ENCODE results near the gene CHST12. TPM values are rescaled to one million over a fixed set of nuclear protein-coding genes. Genes with fewer than 3 reads are reported as not detected.

The CHST12 gene
- polyA plus RNA-seq, 4 donors, result 9.5 to 16.7 (median 13.5) TPM

- no peak for DNase-seq (ENCODE audit: low read depth in 4 of 4, low spot score in 2 of 4)
Observed at GRCh38 chr7:2476776-2477446, 73.5 kb downstream of the CHST12 start.

DNA sequence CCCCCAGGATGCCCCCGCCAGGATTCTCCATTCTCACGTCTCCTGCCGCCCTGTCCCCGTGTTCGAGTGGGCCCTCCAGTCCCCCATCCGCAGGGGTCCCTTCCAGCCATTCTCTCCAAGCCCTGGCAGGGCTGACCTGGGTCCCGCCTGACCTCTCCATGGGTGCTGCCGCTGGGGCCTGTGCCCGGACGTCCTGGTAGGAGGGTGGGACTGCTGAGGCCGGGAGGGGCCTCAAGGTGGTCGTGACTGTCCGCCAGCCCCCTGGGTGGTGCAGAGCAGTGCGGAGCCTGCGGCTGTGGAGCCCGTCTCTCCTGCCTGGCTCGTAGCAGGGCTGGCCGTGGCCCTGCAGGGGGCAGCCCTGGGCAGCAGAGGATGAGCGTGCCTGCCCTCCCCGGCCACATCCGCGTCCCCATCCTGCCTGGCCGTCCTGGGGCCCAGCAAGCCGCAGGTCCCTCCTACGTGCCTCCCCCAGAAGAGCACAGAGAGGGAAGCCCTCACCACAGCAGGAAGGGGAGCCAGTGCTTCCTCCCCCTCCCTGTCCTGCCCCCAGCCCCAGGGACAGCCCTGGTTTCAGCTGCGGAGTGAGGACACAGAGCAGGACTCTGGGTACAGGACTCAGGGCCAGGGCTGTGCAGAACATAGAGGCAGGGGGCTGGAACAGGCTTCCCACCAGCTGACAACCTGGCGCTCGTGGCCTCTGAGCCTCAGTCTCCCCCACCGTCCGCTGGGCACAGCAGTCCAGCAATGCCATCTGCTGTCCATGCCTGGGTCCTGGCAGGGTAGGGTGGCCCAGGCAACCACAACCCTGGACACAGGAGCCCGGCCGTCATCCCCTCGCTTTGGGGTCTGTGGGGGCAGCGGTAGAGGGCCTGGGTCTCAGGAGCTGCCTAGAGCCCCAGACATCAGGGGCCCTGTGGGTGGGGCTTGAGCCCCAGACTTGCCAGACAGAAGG, 74.3 kb downstream of the CHST12 start:
- no peak for DNase-seq (ENCODE audit: low read depth in 4 of 4, low spot score in 2 of 4)

DNA sequence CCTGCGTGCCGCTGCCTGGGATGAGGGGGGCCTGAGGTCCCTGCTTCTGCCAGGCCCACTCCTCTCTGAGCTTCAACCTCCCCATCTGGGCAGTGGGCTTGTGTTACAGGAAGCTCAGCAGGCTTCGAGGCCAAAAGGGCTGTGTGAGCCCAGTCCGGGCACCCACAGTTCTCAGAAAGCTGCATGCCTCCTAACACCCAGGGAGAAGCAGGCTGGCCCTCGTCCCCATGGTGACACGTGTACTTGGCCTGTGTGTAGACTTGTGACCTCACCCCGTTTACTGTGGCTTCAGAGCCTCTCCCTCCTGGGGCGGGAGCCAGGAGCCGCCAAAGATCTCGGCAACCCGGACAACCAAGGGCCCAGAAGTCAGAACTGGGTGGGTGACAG, 75.0 kb downstream of the CHST12 start:
- DNase-seq (ENCODE audit: low read depth in 4 of 4, low spot score in 2 of 4), result no peak

GRCh38 chr7:2478800-2479199, 75.4 kb downstream of the CHST12 start:
- no peak for DNase-seq (ENCODE audit: low read depth in 4 of 4, low spot score in 2 of 4)

DNA sequence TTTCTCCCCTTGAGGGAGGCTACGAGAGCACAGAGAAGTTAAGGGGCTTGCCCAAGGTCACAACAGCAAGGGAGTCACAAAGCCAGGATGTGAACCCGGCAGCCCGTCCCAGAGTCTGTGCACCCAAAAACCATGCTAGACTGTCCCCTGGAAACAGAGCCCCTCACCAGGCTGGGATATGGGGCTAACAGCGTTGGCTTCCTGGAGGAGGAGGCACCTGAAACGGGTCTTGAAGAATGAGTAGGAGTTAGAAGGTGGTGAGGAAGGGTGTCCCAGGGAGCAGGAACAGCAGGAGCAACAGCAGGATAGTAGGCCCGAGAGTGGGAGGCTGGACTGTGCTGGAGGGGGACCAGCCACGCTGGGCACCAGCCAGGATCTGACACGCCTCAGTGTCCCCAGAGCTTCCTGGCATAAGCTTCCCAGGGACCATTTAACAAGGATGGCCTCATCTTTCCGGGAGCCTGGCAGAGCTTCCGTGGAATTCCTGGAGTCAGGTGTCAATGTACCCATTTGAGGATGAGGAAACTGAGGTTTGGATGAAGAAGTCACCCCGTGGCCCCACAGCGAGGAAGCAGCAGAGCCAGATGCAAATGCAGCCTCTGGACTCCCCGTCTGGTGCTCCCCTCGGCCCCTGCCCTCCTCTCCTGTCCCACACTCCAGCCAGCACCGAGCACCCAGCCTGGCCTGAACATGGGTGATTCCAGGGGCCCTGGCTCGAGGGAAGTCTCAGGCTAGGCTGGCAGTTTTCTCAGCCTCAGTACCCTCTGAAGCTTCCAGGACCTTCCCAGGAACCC, 76.1 kb downstream of the CHST12 start:
- DNase-seq (ENCODE audit: low read depth in 4 of 4, low spot score in 2 of 4), result no peak

DNA sequence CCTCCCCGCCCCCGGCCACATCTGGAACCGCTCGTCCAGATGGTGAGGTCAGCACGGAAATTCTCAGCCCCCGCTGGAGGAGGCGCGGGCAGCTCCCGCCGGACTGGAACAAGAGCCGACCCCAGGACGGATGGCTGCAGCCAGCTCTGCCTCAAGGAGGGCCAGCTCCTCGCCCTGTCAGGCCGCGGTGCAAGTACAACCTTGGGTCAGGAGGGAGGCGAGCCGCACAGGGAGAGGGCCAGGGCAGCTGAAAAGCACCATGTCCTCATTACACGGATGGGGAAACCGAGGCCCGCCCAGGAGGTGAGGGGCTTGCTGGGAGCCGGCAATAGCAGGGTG, 76.6 kb downstream of the CHST12 start:
- no peak for DNase-seq (ENCODE audit: low read depth in 4 of 4, low spot score in 2 of 4)

GRCh38 chr7:2481195-2481594, 77.8 kb downstream of the CHST12 start:
- no peak for DNase-seq (ENCODE audit: low read depth in 4 of 4, low spot score in 2 of 4)

GRCh38 chr7:2482725-2483451, 79.5 kb downstream of the CHST12 start:
- no peak for DNase-seq (ENCODE audit: low read depth in 4 of 4, low spot score in 2 of 4)

DNA sequence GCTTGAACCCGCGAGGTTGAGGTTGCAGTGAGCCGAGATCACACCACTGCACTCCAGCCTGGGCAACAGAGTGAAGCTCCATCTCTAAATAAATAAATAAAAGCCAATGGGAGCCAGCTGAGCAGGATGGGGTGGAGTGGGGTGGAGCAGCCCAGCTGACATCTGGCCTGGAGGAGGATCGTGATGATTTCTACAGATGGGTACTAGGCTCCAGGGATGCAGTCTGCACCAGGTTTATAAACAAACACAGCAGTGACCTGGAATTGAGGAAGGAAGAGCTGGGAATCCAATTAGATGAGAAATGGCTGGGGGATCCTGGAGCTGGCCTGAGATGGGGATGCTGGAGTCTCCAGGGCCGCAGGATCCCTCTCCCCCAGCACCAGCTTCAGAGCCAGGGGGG, 80.1 kb downstream of the CHST12 start:
- DNase-seq (ENCODE audit: low read depth in 4 of 4, low spot score in 2 of 4), result no peak

- no peak for DNase-seq (ENCODE audit: low read depth in 4 of 4, low spot score in 2 of 4)
Observed at GRCh38 chr7:2484868-2485267, 81.5 kb downstream of the CHST12 start.

- no peak for DNase-seq (ENCODE audit: low read depth in 4 of 4, low spot score in 2 of 4)
Observed at GRCh38 chr7:2487586-2488271, 84.3 kb downstream of the CHST12 start.

- DNase-seq (ENCODE audit: low read depth in 4 of 4, low spot score in 2 of 4), result no peak
Observed at GRCh38 chr7:2488272-2488645, 84.8 kb downstream of the CHST12 start.

DNA sequence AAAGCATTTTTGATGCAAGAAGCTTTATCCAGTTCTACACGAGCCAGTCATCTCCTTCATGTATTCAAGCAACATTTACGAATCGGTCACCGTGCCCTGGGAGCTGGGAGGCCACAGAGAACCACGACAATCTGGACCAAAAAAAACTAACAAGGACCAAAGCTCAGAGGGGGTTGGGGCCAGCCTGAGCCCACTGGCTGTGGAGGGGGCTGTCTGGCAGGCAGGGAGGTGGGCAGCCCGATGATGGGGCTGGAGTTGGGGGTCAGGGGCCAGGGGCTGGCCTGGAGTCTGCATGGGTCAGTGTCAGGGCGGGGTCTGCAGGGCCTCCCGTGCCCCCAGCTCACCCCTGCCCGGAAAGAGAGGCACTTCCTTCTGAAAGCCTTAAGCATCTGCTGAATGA, 85.3 kb downstream of the CHST12 start:
- DNase-seq (ENCODE audit: low read depth in 4 of 4, low spot score in 2 of 4), result no peak

GRCh38 chr7:2490181-2490651, 86.8 kb downstream of the CHST12 start:
- DNase-seq (ENCODE audit: low read depth in 4 of 4, low spot score in 2 of 4), result no peak

DNA sequence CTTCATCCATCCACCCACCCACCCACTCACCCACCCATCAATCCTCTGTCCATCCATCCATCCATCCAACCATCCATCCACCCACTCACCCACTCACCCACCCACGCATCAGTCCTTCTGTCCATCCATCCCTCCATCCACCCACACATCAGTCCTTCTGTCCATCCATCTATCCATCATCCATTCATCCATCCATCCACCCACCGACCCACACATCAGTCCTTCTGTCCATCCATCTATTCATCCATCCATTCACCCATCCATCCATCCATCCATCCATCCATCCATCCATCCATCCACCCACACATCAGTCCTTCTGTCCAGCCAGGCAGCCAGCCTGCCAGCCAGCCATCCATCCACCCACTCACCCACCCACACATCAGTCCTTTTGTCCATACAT, 88.6 kb downstream of the CHST12 start:
- no peak for DNase-seq (ENCODE audit: low read depth in 4 of 4, low spot score in 2 of 4)

DNA sequence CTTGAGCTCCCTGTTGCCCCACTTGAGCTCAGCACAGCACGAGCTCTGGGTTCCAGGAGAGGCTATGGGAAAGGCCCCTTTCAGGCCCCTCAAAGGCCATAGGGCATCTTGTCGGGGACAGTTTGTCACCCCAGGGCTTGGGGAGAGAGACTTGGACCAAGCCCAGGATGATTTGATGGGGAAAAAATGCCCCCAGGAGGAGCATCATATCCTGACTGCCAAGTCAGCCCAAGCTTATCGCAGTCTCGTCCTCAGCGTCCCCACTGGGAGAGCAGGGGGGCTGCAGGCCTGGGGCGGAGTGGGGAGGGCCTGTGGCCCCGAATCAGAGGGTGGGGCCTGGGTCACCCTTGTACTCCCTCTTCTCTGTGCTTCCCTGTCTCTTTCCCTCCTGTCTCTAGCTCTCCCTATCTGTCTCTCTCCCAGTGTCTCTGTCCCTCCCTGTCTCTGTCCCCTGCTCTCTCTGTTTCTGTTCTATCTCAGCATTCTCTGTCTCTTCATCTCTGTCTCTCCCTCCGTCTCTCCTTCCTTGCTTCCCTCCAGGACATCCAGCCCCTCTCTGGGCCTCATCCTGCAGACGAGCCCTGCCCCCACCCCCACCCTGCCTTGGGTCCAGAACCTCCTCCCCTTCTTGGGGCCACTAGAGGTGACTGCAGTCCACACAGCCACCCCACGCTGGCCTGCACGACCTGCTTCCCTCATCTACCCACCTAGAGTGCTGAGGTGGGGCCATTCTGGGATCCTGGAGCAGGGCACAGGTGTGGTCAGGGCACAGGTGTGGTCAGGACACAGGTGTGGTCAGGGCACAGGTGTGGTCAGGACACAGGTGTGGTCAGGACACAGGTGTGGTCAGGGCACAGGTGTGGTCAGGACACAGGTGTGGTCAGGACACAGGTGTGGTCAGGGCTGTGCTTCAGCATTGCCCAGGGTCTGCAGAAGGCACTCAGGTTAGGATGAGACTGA, 90.1 kb downstream of the CHST12 start:
- DNase-seq (ENCODE audit: low read depth in 4 of 4, low spot score in 2 of 4), result no peak

- DNase-seq (ENCODE audit: low read depth in 4 of 4, low spot score in 2 of 4), result no peak
Observed at GRCh38 chr7:2494191-2495130, 91.0 kb downstream of the CHST12 start.

All from left renal cortex interstitium (tissue), 4 donors.